GM12878 (cell line): ENCODE measurements around the gene MARS1. TPM values are rescaled to one million over a fixed set of nuclear protein-coding genes. Genes with fewer than 3 reads are reported as not detected.

Experiments
- ATAC-seq: fragments of 200-7000 bp; cut with Tn5 transposase; 3 replicates; pipeline ENCODE4 v1.9.1; 2020; ENCODE audit warnings: mild to moderate bottlenecking, moderate library complexity
- BruUV-seq: library from RNA; stranded (reverse); fragments of 400-500 nt; replicated peaks from 2 replicates; lab custom pipeline; 2021; lab: Mats Ljungman, UMichigan
- CTCF ChIA-PET: fragments of 300-600 bp; sonication (Branson Sonifier 250); formaldehyde crosslinking; extraction: SDS; loops from one replicate; lab custom pipeline; 2021; ENCODE audit warnings: inconsistent platforms; lab: Yijun Ruan, JAX
- POLR2A ChIA-PET: fragments of 350-600 bp; formaldehyde crosslinking; extraction: SDS; loops from one replicate; lab custom pipeline; 2021; ENCODE audit warnings: inconsistent platforms; lab: Charles Lee
- RAD21 ChIA-PET: fragments of 300-600 bp; sonication (Branson Sonifier 250); formaldehyde crosslinking; loops from one replicate; lab custom pipeline; 2023; ENCODE audit warnings: antibody characterized with exemption; ENCODE audit not compliant: unreplicated experiment; lab: Charles Lee
- SMC1A ChIA-PET: fragments of 300-600 bp; sonication (Branson Sonifier 250); formaldehyde crosslinking; loops from one replicate; lab custom pipeline; 2023; ENCODE audit not compliant: unreplicated experiment, uncharacterized antibody; lab: Charles Lee
- DNase-seq: peaks from one replicate; pipeline ENCODE4 v3.0.0-alpha.2; 2011; ENCODE audit warnings: low read depth, low spot score
- FAIRE-seq: peaks from 3 replicates; lab custom pipeline; 2011; peaks lifted over from hg19 to GRCh38; lab: Jason Lieb, UNC
- H2AFZ ChIP-seq: 2 replicates; pipeline ENCODE4 v1.6.0; 2011; ENCODE audit warnings: low read depth, low read length, control low read depth; ENCODE audit not compliant: control insufficient read depth
- H3K27ac ChIP-seq: 2 replicates; pipeline ENCODE4 v1.5.1; 2011; ENCODE audit warnings: control low read depth; ENCODE audit not compliant: control insufficient read depth, insufficient read depth
- H3K27me3 ChIP-seq, 2 experiments: replicated peaks in 1 of 2; 2 replicates each; pipeline versions ENCODE4 v1.6.0 to v1.6.1; 2011; ENCODE audit warnings: low read length in 1 of 2; ENCODE audit not compliant: control insufficient read depth in 2 of 2, insufficient read depth in 2 of 2
- H3K36me3 ChIP-seq, 2 experiments: 2 replicates each; pipeline ENCODE4 v1.5.1; 2011; ENCODE audit warnings: low read length in 1 of 2; ENCODE audit not compliant: control insufficient read depth in 2 of 2, insufficient read depth in 2 of 2
- H3K4me1 ChIP-seq: 2 replicates; pipeline ENCODE4 v1.6.1; 2011; ENCODE audit warnings: mild to moderate bottlenecking, low read length, moderate library complexity, mixed read lengths; ENCODE audit not compliant: control insufficient read depth, insufficient read depth
- H3K4me2 ChIP-seq: 2 replicates; pipeline ENCODE4 v1.6.0; 2011; ENCODE audit warnings: control low read depth; ENCODE audit not compliant: control insufficient read depth, insufficient read depth
- H3K4me3 ChIP-seq: fragments of 200-600 bp; sonication (generic); 2 replicates; pipeline ENCODE4 v1.5.1; 2016
- H3K79me2 ChIP-seq: 2 replicates; pipeline ENCODE4 v1.6.0; 2011; ENCODE audit warnings: low read length; ENCODE audit not compliant: control insufficient read depth, insufficient read depth
- H3K9ac ChIP-seq: 2 replicates; pipeline ENCODE4 v1.8.0; 2011; ENCODE audit warnings: low read length, control low read depth, mixed read lengths; ENCODE audit not compliant: control insufficient read depth, insufficient read depth
- H3K9me3 ChIP-seq: replicated peaks from 3 replicates; pipeline ENCODE4 v1.5.1; 2011; ENCODE audit warnings: mild to moderate bottlenecking, low read length; ENCODE audit not compliant: control insufficient read depth, insufficient read depth
- H4K20me1 ChIP-seq: 2 replicates; pipeline ENCODE4 v1.6.0; 2011; ENCODE audit not compliant: control insufficient read depth, insufficient read depth
- ATF7 ChIP-seq: fragments of 450-650 bp; IDR thresholded peaks from 2 replicates; pipeline ENCODE4 v1.6.1; 2016; ENCODE audit warnings: low read depth, mild to moderate bottlenecking
- E2F8 ChIP-seq: fragments of 450-650 bp; IDR thresholded peaks from 2 replicates; pipeline ENCODE4 v1.6.1; 2018; ENCODE audit warnings: mild to moderate bottlenecking, low read depth, moderate library complexity; ENCODE audit not compliant: partially characterized antibody
- HSF1 ChIP-seq: fragments of 150-350 bp; IDR thresholded peaks from 2 replicates; pipeline ENCODE4 v1.6.1; 2014; ENCODE audit warnings: mild to moderate bottlenecking, low read depth, low read length
- POLR2A ChIP-seq: IDR thresholded peaks from 2 replicates; pipeline ENCODE4 v1.6.1; 2011; ENCODE audit warnings: low read depth, mild to moderate bottlenecking, low read length
- SPI1 ChIP-seq: IDR thresholded peaks from 2 replicates; pipeline ENCODE4 v1.6.1; 2011; ENCODE audit warnings: low read depth, mild to moderate bottlenecking, low read length, moderate library complexity, borderline replicate concordance; ENCODE audit not compliant: insufficient read depth
- WGBS: methylation state at CpG from one replicate; pipeline ENCODE4 v1.1.6; 2016; ENCODE audit warnings: low lambda C conversion rate; ENCODE audit not compliant: insufficient replicate concordance, insufficient coverage; ENCODE audit errors: missing lambda C conversion rate; 5-methylcytosine and 5-hydroxymethylcytosine counted together
- in situ Hi-C: fragments of 300-500 bp; cut with MboI; formaldehyde crosslinking; loops from 9 replicates; pipeline ENCODE4 v1.14.3; 2018; ENCODE audit warnings: mixed read lengths
- intact Hi-C: fragments of 100-400 bp; cut with micrococcal nuclease; formaldehyde crosslinking; loops from one replicate; pipeline ENCODE4 v1.14.2; 2022; ENCODE audit not compliant: unreplicated experiment
- polyA plus RNA-seq, 11 experiments: library from polyadenylated mRNA; depleted of rRNA in 4 of 11; unstranded in 6 of 11; stranded (reverse) in 5 of 11; fragments of >200 nt; fragmentation: Nextera tagmentation in 4 of 11; fragmentation: Illumina TruSeq in 1 of 11; extraction: Ambion mirVana in 4 of 11; extraction: Trizol in 1 of 11; gene quantifications; 1 replicate in 1 of 11; 2 replicates in 10 of 11; pipeline versions ENCODE4 v1.2.1 to v1.2.3, GENCODE V29; 2011 to 2016; ENCODE audit warnings: inconsistent platforms in 2 of 11, missing spikeins in 2 of 11, low read depth in 1 of 11
- total RNA-seq, 4 experiments: library from RNA; depleted of rRNA in 3 of 4; stranded (reverse); fragments of >200 nt in 3 of 4; fragmentation: Illumina TruSeq in 1 of 4; extraction: Trizol in 1 of 4; gene quantifications; 2 replicates each; pipeline versions ENCODE4 v1.2.1 to v1.2.3, GENCODE V29; 2013 to 2021

MARS1 gene
- total and polyA plus RNA-seq, 10 of the 15 experiments (the other 5 are each of a cell fraction or from before 2014, with no cell fraction given), result 72.3 to 270 (median 153) TPM

GRCh38 chr12:57554453-57554852 lies 66.6 kb downstream of the MARS1 start:
- Histone ChIP-seq H3K27me3 (peaks cover 0 to 3% of the 10 kb centered on the region in 2 experiments; a peak in 1 of 4 replicates), H3K79me2 (no peaks in the 10 kb centered on the region), H3K9me3 (no peaks in the 10 kb centered on the region), H3K27ac (no peak overlapping the region), H3K4me2 (no peak overlapping the region), H3K36me3 (no peaks in the 10 kb centered on the region)
- CTCF ChIA-PET, result interaction anchor here (1.7 kb wide), 1 partner anchor 99 kb away, joined by 4 read pairs; the partner anchor contains the start of gene INHBE
- FAIRE-seq, result no peak
- RAD21 ChIA-PET, result no interaction called here
- SMC1A ChIA-PET, result no interaction called here
- intact Hi-C loops, result no loop called here
- TF ChIP-seq SPI1 (no peak), POLR2A (no peak), ATF7 (no peak), HSF1 (no peak), E2F8 (no peak)
- TF ChIP-seq, all 136 proteins: peak for 0
- Histone ChIP-seq H2AFZ (no peak overlapping the region), H3K9ac (no peak overlapping the region), H3K4me1 (0 out of 2 replicates have a peak, but pooled peaks cover under 1% of the 10 kb centered on the region), H4K20me1 (no peaks in the 10 kb centered on the region), H3K4me3 (no peak overlapping the region)
- no TSS peak for BruUV-seq
- POLR2A ChIA-PET, result no interaction called here
- in situ Hi-C loops, result no loop called here
- DNase-seq (no peak), ATAC-seq (no peak)
- WGBS, result 75% methylated on average over 2 of the region's 2 CpGs
